ENCODE measurements around the gene RPRD1B.
"Not testable (repeated sequence)": the region's sequence is repeated elsewhere in the genome, so short reads cannot be mapped to it uniquely, and the experiment has no call there.

The RPRD1B gene

DNA sequence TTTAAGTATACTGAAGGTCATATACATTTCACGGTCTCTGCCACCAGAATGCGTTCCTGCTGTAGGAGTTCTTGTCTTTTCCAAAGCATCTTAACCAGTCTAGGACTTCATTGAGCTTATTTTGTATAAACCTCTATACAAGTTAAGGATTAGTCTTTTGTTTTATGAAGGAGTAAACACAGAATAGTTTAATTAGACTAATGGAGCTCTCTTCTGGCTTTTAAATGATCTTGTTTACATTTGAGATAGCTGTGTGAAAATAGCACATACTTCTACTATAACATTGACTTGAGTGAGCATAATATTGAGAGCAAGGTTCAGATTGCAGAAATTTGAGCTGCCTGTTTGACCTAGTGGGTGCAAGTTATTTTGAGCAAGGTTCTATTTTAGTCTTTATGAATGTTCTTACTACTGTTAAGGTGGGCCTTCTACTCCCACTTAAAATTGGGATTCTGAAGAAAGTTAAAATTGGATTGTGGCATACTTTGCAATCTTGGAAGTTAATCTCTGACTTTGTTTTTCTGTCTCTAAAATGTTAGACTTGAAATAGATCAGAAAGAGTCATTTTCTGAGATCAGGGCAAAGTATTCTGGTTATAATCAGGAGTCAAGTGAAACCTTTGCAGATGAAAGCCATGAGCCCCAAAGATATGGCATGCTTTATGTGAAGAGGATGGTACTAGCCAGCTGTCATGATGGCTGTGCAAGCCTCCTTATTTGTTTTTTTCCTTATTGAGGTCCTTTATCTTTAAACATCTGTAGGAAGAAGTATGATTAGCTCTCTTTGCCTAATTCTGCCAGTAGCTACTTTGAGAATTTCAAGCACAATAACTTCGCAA, 41.8 kb downstream of the RPRD1B start:
- no peak for DNase-seq

DNA sequence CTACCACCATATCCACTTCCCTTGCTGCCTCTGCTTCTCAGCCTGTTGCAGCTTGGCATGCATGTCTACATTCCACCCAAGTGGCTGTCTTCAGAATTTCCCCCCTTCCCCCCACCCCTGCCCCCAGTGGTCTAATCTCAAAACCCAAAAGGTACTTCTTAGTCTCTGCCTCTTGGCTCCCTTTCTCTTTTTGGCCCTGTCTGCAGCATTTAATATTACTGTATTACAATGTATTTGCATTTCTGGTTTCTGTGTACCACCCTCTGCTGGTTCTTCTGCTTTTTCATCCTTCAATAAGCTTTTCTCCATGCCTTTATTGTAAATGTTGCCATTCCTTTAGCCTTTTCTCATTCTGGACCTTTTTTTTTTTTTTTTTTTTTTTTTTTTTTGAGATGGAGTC, 43.0 kb downstream of the RPRD1B start:
- no peak for DNase-seq

DNA sequence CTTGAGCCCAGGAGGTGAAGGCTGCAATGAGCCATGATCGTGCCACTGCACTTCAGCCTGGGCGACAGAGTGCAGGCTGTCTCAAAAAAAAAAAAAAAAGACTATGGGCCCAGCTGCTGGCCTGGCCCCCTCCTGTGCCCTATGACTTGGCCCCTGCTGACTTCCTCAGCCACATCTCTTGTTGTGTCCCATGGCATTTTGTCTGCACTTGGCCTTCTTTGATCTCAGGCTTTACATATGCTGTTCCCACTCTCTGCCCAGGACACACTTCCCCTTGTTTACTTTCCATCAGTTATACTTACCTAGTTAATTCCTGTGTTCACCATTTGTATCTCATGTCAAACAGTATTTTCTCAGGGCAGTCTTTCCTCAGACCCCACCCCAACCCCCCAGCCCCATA, 44.5 kb downstream of the RPRD1B start:
- DNase-seq: no peak

DNA sequence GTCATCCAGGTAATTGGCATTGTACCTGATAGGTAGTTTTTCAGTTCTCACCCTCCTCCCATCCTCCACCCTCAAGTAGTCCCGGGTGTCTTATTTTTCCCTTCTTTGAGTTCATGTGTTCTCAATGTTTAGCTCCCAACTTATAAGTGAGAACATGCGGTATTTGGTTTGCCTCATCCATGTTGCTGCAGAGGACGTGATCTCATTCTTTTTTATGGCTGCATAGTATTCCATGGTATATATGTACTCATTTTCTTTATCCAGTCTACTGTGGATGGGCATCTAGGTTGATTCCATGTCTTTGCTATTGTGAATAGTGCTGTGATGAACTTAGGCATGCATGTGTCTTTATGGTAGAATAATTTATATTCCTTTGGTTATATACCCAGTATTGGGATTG, 45.8 kb downstream of the RPRD1B start:
- DNase-seq: no peak

DNA sequence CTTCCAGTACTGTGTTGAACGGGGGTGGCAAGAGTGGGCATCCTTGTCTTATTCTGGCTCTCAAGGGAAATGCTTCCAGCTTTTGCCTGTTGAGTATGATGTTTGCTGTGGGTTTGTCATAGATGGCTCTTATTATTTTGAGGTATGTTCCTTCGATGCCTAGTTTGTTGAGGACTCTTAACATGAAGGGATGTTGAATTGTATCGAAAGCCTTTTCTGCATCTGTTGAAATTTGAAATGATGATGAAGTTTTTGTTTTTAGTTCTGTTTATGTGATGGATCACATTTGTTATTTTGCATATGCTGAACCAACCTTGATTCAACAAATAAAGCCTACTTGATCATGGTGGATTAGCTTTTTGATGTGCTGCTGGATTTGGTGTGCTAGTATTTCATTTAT, 48.0 kb downstream of the RPRD1B start:
- no peak for DNase-seq

DNA sequence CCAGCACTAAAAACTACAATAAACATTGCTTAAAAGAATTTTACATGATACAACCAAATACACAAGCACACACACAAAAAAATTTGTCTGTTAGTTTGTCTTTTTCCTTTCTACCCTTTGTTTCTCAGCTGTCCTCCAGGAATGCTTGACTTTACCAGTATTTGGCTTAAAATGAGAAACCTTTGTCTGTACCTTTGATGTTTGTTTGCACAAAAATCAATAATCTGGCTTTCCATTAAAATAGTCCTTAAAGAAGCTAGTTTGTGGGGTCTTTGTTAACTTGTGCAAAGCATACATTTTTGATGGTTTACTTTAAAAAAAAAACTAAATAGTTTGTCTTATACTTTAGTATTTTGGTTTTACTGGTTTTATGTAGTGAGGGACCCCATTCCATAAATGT, 49.3 kb downstream of the RPRD1B start:
- DNase-seq: no peak

DNA sequence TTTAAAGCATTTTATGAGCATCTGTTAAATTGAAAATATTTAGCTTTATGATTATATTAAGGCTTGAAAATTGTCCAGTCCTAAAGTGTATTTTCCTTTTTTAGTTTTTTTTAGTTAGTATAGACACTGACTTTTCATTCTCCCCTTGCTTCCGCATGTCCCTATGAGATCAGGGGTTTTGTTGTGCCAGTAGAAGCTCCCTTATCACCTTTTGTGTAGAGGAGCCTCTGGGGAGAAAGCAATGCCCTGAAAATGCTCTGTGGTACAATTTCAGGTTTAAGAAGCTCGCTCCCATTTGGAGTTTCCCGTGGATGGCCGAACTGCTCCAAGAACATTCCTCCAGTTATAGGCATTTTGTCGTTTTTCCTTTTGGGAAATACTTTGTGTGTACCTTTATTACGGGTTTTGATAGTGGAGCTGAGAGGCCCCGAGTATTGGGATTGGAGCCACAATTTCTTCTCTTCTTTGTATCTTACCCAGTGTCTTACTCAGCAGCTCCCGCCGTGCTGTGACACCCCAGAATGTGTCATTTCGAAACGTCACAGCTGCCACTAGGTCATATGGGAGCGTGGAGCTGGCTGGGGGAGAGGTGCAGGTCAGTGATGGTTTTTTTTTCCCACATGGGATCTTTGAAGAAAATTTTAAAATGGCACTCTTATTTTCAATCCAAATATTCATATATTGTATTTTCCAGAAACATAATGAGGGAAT, 49.9 kb downstream of the RPRD1B start:
- no peak for DNase-seq

DNA sequence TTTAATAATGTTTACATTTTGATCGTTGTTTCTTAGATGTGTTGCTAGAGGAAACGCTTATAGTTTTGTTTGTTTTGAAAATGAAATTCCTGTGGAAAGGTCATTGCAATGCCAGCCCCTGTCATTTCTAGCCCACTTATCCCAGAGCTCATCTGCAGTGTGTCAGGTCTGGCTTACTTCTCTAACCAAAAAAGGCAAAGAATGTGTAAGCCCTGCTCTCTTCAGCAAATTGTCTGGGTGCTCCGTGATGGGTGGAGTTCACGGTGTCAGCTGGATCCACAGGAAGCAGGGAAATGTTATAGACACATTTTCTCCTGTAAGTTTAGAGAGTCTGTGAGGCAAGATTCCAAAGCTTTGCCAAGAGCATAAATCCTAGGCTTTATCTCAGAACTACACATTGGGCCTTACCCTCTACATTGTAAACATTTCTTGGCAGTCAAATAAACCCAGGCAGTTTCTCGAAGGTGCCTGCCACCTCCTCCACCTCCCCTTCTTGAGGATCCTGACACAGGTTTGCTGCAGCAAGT, 50.9 kb downstream of the RPRD1B start:
- no peak for DNase-seq

DNA sequence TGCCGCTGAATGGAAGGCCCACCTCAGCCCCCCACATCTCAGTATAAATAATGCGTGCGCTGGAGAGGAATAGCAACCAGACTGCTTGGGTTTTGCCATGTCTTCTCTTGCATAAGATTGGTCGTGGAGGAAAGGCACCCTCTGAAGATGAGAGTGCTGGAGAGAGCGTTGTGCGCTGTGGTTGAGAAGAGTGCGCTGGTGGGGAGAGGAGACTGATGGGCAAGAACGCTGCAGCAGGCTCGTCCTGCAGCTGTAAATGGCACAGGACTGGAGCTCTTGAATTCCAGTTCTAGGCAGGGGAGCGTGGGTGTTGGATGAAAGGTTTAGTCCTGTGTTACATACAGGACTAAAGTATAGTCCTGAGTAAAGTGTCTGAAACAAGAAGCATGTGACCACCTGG, 51.5 kb downstream of the RPRD1B start:
- DNase-seq: no peak

DNA sequence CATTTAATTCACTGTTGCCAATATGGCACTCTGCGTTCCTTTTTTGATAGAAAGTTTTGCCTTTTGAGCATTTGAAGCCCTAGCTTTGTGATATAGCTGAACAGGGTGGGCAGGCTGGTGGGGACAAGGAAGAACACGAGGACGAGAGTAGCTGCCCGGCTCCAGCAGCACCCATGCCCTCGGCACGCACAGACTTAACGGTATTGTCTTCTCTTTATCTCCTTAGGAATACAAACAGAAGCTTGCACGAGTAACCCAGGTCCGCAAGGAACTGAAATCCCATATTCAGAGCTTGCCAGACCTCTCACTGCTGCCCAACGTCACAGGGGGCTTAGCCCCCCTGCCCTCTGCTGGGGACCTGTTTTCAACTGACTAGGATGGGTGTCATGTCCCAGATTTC, 56.0 kb downstream of the RPRD1B start:
- no peak for DNase-seq

DNA sequence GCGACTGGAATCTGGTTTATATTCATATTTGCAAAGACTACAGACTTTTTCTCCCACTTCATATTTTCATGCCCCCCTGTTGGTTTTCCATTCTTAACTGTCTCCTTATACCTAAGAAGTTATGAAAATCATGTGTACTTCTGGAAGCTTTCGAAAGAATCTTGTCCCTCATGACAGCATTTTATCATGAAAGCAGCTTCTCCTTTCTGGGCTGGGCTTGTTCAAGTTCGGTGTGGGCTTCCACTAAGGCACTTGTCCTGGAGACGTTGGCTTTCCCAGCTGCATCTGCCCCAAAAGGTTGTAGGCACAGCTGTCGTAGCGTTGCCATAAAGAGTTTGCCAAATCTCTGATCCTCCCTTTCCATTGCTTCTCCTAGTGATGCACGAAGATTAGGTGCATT, 56.5 kb downstream of the RPRD1B start:
- DNase-seq: no peak

DNA sequence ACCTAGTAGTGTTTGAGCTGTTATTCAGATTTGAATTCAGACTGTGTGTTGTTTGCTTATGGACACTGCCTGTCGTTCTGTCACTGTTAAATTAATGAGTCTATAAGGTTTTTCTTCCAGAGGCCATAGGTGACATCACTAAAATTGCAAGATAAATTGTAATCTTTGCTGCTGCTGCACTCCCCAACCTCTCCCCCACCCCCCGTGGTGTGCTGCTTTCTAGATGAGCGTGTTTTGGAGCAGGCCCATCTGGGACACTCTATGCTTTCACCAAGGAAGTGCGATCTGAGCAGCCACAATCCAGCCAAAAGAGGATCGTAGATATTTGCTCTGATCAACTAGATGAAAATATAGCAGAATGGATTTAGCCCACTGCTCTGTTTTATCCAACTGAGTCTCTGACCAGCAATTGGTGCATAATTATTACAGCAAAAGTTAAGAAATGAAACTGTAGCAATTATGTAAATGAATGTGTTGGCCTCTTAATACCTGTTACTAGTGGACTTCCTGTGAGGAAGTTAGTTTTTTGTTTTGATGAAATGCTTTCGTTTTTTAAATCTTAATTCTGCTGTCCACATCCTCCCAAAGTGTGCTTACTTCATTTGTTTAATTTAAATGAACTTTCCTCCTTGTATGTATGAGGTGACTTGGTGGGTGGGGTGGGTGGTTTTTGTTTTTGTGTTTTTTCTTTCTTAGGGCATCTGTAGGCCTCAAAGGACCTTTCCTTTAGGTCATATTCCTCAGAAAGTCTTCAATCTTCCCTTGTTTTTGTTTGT, 58.1 kb downstream of the RPRD1B start:
- no peak for DNase-seq

DNA sequence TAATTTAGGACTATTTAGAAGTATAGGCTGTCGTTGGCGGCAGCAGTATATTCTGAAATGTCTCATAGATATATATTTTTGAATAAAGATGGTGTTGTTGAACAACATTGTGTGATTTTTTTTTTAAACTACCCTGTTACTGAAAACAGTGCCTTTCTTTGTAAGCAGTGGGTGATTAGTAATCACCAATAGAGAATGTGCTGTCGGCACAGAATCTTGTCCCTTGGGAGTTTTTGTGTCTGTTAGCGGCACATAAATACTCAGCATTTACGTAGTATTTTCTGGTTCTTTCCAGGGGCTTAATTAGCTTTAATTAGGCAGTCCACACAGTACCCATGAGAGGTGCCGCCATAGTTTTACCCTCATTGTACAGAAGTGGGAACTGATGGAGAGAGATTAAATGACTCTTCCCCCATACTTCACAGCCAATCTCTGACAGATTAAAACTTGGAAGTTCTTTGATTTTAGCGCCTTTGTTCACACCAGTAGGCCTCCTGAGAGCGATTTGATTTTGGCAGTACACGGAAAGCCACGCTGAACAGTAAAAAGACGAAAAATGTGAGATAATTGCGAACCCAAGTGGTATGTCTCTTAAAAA, 58.8 kb downstream of the RPRD1B start:
- no peak for DNase-seq

DNA sequence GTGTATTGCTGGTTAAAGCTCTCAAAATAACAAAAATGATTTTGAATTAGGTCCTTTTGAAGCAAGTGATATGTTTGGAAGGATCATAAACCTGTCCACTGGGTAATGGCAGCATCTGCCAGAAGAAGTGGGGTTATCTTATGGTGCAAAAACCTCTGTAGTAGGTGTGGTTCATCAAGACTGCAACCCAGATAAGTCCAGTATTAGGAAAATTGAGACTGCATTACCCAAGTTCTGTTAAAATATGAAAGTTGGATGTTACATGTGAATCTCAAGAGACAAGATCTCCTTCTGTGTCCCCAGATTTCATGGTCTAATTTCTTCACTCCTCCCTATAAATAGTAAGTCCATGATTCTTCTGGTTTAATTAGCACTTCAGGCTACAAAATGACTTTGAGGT, 59.4 kb downstream of the RPRD1B start:
- no peak for DNase-seq

DNA sequence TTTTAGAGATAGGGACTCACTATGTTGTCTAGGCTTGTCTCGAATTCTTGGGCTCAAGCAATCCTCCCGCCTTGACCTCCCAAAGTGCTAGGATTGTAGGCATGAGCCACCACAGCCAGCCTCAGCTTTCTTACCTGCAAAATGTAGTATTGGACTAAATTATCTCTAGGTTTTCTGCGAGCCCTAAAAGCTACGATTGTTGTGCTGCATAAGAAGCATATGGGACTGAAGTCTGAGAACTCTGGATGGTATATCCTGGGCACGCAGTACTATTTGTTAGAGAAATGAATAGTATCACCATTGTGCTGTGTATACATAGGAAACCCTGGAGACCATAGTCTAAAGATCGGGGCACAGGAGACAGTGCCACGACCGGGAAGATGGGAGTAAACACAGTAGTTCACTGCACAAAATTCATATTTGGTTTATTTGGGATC, 60.1 kb downstream of the RPRD1B start:
- no peak for DNase-seq

DNA sequence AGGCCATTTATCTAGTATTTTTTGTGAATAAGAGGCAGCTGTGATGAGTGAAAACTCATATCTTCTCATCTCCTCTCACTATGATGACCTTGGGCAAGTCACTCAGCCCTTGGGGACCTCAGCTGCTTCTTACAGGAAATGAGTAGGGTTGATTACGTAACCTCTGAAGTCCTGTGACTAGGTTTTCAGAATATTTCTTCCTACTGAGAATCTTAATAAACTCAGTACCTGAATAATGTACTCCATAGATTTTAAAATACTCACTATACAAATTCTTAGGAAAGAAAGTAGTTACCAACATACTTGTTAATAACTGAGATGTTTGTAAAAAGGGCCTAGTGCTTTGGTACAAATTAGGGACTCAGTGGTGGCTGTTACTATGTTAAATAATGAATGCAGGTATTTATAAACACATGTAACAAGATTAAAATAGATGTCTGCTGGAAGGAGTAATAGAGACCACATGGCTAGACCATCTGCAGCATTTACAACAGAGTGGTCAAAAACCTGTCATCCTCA, 60.9 kb downstream of the RPRD1B start:
- DNase-seq: no peak

DNA sequence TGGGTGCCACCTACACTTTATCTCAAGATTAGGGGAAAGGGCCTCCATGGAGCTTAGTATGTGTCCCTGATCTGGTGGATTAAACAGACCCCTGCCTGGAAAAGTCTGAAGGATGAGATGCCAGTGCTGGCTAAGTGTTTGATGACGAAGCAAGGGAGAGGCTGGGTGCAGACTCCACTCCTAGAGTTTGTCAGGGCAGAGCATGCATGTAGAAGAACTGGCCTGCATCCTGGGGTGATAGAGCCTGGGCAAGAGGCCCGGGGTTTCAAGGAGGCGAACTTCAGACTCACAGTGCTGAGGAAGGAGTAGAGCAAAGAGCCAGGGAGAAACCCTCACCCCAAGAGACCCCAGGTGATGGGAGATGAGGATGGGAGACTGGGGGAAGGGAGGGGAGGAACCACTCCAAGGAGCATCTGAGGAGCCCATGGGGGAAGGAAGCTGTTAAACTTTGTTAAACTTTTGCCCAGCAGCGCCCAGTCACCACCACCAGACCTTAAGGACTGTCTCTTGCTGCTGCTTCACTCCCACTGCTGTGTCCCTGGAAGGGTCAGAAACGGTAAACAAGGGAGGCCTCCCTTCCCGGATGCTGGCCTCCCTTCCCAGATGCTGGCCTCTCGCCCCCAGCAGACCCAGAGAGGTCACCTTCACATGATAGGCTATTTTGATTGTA, 61.6 kb downstream of the RPRD1B start:
- DNase-seq: no peak

DNA sequence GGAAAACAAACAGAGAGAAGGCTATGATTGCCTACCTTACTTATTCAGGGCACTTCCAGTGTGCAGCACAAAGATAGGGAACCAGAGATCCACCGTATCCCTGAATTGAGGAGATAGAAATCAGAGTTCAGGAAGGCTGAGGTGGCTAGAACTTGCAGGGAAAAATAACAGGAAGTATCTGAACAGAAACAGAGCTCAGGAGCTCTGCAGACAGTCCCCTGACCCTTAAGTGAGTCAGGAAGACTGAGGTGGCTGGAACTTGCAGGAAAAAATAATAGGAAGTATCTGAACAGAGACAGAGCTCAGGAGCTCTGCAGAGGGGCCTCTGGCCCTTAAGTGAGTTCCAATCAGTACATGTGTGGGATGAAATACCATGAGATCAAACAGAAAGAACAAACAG, 65.4 kb downstream of the RPRD1B start:
- no peak for DNase-seq

DNA sequence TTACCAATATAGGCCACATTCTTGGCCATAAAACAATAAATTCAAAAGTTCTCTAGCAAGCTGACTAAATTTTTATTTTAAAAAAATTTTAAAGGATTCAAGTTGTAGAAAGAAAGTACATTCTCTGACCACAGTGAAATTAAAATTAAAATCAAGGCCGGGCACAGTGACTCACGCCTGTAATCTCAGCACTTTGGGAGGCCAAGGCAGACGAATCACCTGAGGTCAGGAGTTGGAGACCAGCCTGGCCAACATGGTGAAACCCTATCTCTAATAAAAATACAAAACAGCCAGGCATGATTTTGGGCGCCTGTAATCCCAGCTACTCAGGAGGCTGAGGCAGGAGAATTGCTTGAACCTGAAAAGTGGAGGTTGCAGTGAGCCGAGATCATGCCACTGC, 68.7 kb downstream of the RPRD1B start:
- not testable (repeated sequence) for DNase-seq

DNA sequence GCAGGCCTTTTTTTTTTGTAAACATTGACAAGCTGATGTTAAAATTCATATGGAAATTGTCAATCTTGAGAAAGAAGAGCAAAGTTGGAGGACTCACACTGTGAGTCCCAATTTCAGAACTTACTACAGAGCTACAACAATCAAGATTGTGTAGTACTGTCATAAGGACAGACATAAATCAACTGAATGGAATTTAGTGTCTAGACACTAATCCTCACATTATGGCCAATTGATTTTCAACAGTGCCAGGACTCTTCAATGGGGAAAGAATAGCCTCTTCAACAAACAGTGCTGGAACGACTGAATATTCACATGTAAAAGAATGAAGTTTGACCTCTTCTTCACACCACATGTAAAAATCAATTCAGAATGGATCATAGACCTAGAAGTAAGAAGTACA, 70.7 kb downstream of the RPRD1B start:
- DNase-seq: no peak

DNA sequence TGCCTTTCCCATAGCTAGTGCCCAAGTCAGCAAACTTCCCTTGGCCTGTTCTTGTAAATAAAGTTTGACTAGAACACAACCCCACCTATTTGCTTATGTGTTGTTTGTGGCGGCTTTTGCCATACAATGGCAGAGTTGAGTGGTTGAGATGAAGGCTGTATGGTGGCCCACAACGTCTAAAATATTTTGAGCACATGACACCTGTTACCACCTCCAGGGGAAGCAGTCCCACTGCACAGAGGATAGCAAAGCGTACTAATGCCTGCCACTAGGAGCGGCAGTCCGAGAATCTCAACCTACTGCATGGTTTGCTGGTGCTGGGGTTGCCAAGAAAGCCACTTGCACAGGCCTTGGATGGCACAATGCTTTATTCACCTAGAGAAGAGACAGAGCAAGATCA, 72.9 kb downstream of the RPRD1B start:
- no peak for DNase-seq

DNA sequence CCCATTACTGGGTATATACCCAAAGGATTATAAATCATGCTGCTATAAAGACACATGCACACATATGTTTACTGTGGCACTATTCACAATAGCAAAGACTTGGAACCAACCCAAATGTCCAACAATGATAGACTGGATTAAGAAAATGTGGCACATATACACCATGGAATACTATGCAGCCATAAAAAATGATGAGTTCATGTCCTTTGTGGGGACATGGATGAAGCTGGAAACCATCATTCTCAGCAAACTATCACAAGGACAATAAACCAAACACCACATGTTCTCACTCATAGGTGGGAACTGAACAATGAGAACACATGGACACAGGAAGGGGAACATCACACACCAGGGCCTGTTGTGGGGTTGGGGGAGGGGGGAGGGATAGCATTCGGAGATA, 73.8 kb downstream of the RPRD1B start:
- not testable (repeated sequence) for DNase-seq

Data from NCI-H69 (cell line).